ENCODE measurements around the gene CRACDL.

The CRACDL gene

GRCh38 chr2:98921062-98921461, 15.0 kb downstream of the CRACDL start:
- H3K4me3 ChIP-seq (ENCODE audit: low read depth, low read length) = no peak overlapping the region
- DNase-seq (ENCODE audit: low read depth) = no peak
- no peak for TF ChIP-seq CTCF (conservative IDR thresholded peaks at IDR 0.05; ENCODE audit: low read depth, low read length)

- peak; percentile 67 for DNase-seq (ENCODE audit: low read depth)
- no peak for TF ChIP-seq CTCF (conservative IDR thresholded peaks at IDR 0.05; ENCODE audit: low read depth, low read length)
- H3K4me3 ChIP-seq (ENCODE audit: low read depth, low read length) = no peak overlapping the region
These were observed 19.0 kb downstream of the CRACDL start for GRCh38 chr2:98917031-98917471.

GRCh38 chr2:98915751-98916358, 20.2 kb downstream of the CRACDL start:
- DNase-seq (ENCODE audit: low read depth) = no peak
- no peak overlapping the region for H3K4me3 ChIP-seq (ENCODE audit: low read depth, low read length)
- TF ChIP-seq CTCF (conservative IDR thresholded peaks at IDR 0.05; ENCODE audit: low read depth, low read length) = no peak

GRCh38 chr2:98914713-98915580, 21.1 kb downstream of the CRACDL start:
- H3K4me3 ChIP-seq (ENCODE audit: low read depth, low read length) = no peak overlapping the region
- no peak for DNase-seq (ENCODE audit: low read depth)
- TF ChIP-seq CTCF (conservative IDR thresholded peaks at IDR 0.05; ENCODE audit: low read depth, low read length) = no peak

DNA sequence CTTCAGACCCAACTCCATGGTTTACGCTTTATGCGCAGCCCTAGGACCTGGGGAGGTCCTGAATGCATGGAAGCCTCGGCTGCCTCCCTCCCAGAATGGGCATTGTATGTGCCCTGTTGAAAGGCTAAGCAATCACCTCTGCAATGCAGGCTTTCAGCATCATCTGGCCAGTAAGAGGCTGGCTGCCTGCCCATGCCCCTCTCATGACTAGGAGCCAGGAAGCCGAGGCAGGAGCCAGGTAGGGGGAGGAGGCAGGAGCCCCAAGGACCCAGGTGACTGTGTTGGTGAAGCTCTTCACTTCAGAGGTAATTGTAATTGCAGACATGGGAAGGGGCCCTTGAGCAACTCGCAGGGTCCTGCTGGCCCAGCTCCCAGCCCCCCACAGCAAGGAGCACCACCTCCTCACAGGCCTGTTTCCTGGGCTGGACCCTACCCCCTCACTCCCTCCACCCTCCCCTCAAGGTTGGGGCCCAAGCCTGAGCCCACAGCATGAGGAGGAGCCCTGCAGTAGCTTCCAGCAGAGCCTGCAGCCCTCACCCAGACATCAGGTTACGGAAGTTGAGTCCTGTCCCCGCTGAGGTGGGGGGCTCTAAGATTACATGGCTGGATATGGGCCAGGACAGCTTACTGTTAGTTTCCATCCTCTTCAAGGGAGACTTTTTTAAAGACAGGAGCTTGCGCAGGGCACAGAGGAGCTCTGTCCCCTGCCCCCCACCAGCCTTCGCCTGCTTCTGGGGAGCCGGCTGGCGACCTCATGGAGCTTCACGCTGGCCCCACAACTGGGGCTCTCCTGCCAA, 21.9 kb downstream of the CRACDL start:
- no peak overlapping the region for H3K4me3 ChIP-seq (ENCODE audit: low read depth, low read length)
- no peak for DNase-seq (ENCODE audit: low read depth)
- TF ChIP-seq CTCF (conservative IDR thresholded peaks at IDR 0.05; ENCODE audit: low read depth, low read length) = no peak

- DNase-seq (ENCODE audit: low read depth) = no peak
- TF ChIP-seq CTCF (conservative IDR thresholded peaks at IDR 0.05; ENCODE audit: low read depth, low read length) = no peak
- H3K4me3 ChIP-seq (ENCODE audit: low read depth, low read length) = no peak overlapping the region
These were observed 22.8 kb downstream of the CRACDL start for GRCh38 chr2:98912957-98913915.
